Cerebellar cortex (tissue), 1 donor: Measurements from ENCODE around the gene ZNF423.
A peak's percentile ranks its signal among the peaks of the same experiment; 100 is the strongest.

Experiments used
- DNase-seq: peaks from one replicate; pipeline ENCODE4 v3.0.0-alpha.2; 2015; ENCODE audit warnings: low spot score

ZNF423 gene

GRCh38 chr16:49600536-49600935 lies 255.4 kb downstream of the ZNF423 start:
- no peak for DNase-seq

- DNase-seq, result no peak
Observed at GRCh38 chr16:49599704-49600103, 256.2 kb downstream of the ZNF423 start.

- no peak for DNase-seq
Observed at GRCh38 chr16:49599281-49599680, 256.6 kb downstream of the ZNF423 start.

GRCh38 chr16:49598383-49599170 lies 257.3 kb downstream of the ZNF423 start:
- no peak for DNase-seq

GRCh38 chr16:49597796-49598195 lies 258.1 kb downstream of the ZNF423 start:
- DNase-seq, result no peak

- DNase-seq, result no peak
Observed at GRCh38 chr16:49596648-49597291, 259.1 kb downstream of the ZNF423 start.

- DNase-seq, result no peak
Observed at GRCh38 chr16:49596068-49596467, 259.8 kb downstream of the ZNF423 start.

GRCh38 chr16:49594685-49595498 lies 261.0 kb downstream of the ZNF423 start:
- DNase-seq, result no peak

GRCh38 chr16:49594153-49594552 lies 261.8 kb downstream of the ZNF423 start:
- DNase-seq, result no peak

GRCh38 chr16:49593424-49594040 lies 262.4 kb downstream of the ZNF423 start:
- no peak for DNase-seq

GRCh38 chr16:49592546-49593423 lies 263.1 kb downstream of the ZNF423 start:
- DNase-seq, result peak; percentile 42

GRCh38 chr16:49590166-49590871 lies 265.6 kb downstream of the ZNF423 start:
- no peak for DNase-seq

GRCh38 chr16:49589544-49590031 lies 266.3 kb downstream of the ZNF423 start:
- DNase-seq, result no peak

- no peak for DNase-seq
Observed at GRCh38 chr16:49588729-49589384, 267.1 kb downstream of the ZNF423 start.

GRCh38 chr16:49588026-49588425 lies 267.9 kb downstream of the ZNF423 start:
- DNase-seq, result no peak

GRCh38 chr16:49587511-49587910 lies 268.4 kb downstream of the ZNF423 start:
- DNase-seq, result no peak

- DNase-seq, result peak; percentile 75
Observed at GRCh38 chr16:49586466-49587450, 269.2 kb downstream of the ZNF423 start.

GRCh38 chr16:49585143-49585832 lies 270.6 kb downstream of the ZNF423 start:
- DNase-seq, result no peak
